Measurements from ENCODE around the gene SPRYD7.
"Not testable (repeated sequence)": the region's sequence is repeated elsewhere in the genome, so short reads cannot be mapped to it uniquely, and the experiment has no call there.

The SPRYD7 gene

DNA sequence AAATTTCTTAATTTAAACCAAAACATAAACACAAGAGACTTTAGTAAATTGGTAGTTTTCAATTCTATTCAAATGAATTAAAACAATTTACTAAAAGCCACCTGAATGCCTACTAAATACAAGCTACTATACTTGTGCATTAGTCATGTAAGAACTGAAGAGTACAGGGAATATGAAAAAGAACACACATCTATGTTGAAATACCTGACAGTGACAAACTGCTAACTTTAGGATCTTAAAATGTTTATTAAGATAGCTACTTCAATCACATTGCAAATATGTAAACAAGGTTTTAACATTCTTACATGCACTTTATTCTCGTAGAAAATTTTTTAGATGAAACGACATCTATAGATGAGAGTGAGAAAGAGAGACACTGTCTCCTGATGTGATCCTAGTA lies 4.1 kb downstream of the SPRYD7 start:
- no peak for DNase-seq

DNA sequence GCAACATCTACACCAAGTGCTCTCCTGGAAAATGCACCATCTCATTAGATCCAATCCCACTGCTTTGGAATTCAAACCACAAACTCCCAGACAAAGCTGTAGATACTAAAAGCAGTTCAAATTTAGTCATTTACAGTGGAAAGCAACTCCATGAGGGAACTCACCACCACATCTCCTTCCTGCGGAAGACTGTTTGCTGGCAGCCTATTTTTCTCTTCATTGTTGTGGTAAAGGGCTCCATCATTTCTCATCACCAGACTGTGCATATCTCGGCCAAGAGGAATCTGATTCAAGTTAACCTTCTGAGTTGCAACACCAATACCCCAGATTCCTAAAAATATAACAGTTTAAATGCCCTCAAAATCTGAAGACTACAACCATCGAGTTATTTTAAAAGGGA lies 8.4 kb downstream of the SPRYD7 start:
- no peak for DNase-seq

DNA sequence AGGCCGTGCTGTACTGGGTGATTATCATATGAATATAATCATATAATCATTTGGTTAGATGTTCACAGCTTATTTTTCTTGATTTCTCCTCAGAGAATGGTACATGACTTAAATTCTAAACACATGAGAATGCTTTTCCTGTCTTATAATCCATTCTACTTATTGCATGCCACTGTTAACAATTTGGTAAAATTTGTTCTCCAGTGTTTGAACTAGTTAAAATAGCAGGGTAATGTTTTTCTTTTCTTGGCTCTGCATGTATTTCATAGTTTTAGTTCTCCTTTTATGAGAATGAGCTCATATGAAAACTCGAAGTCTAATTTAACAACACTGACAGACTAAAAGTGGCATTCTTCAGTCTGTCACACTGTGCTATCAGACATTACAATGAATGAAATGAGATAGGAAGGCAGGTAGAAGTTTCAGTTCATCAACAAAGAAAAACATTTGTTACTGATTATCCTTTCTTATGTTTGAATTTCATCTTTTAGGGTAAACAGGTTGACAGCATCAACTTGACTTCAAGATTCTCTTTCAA lies 10.2 kb downstream of the SPRYD7 start:
- no peak for DNase-seq

DNA sequence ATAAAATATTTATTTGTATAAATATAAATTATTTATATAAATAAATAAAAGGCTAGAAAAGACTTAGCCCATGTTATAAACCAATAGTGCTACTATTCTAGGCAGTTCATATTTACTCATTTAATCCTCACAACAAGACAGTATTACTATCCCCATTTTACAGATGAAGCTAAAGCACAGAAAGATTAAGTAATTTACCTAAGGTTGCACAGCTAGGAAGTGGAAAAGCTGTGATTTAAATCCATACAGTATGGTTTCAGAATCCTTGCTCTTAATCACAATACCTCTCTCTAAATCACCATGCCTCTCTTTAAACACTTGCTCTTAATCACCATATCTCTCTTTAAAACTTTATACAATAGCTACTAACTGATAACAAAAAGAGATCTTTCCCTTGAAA lies 13.8 kb downstream of the SPRYD7 start:
- no peak for DNase-seq

DNA sequence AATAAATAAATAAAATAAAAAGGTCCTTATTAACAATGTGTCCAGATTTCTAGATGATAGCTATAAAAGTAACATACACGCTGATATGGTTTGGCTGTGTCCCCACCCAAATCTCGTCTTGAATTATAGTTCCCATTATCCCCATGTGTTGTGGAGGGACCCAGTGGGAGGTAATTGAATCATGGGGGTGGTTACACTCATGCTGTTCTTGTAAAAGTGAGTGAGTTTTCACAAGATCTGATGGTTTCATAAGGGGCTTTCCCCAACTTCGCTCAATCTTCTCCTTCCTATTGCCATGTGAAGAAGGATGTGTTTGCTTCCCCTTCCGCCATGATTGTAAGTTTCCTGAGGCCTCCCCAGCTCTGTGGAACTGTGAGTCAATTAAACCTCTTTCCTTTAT lies 15.2 kb downstream of the SPRYD7 start:
- not testable (repeated sequence) for DNase-seq

DNA sequence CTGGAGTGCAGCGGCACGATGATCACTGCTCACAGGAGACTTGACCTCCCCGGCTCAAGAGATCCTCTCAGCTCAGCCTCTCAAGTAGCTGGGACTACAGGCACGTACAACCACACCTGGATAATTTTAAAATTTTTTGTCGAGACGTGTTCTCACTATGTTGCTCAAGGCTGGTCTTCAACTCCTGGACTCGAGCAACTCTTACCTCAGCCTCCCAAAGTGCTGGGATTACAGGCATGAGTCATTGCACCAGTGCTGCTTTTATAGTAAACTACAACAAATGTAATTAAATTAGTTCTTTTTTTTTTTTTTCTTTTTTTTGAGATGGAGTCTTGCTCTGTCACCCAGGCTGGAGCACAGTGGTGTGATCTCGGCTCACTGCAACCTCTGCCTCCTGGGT lies 18.0 kb downstream of the SPRYD7 start:
- not testable (repeated sequence) for DNase-seq

DNA sequence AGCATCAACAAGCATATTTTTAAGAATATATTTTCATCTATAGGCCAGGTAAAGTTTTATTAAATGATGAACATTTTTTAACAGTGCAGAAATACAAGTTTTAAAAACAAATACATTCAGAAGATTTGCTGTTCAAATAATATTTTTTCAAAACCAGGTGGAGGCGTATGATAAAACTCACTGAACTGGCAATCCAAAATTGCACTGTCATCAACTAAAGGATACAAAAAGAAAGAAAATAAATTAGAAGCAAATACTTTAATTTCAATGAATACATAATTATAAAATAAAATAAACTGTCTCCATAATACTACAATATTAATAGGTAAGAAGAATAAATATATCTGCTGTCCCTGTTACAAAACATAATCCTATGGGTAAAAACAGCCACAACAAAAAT lies 21.2 kb downstream of the SPRYD7 start:
- no peak for DNase-seq

DNA sequence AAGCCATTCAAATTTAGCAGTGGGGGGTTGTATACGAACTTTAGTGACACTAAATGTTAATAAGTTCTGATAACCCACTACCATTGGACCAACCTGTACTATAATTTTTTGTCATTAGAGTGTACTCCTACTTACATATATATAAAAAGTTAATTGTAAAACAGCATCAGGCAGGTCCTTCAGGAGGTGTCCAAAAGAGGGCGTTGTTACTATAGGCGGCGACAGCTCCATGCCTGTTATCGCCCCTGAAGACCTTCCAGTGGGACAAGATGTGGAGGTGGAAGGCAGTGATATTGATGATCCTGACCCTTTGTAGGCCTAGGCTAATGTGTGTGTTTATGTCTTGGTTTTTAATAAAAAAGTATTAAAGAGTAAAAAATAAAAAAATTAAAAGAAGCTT lies 27.5 kb downstream of the SPRYD7 start:
- peak; percentile 13 for DNase-seq

DNA sequence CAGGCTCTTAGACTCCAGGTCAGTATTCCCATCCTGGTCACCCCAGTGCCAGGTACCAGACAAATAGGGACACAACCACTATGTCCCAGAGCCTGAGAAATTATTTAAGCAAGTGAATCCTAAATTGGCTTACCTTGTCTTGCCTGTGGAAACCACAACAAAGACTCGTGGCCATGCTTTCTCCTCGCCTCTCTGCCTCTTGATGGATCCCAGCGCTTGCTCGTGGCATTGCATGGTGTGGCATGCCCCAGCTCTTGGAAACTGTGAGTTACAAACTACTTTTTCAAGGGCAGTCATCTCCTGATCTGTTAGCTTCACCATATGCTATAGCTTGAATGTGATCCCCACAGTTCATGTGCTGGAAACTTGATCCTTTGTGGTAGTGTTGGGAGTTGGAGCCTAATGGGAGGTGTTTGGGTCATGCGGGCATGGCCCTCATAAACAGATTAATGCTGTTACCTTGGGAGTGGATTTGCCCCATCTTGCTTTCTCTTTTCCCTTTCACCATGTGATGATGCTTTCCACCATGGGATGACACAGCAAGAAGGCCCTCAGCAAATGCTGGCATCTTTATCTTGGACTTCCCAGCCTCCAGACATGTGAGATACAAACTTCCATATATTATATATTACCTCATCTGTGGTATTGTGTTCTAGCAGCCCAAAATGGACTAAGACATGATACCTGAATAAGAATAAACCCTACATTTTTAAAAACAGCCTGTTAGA lies 31.2 kb downstream of the SPRYD7 start:
- no peak for DNase-seq

DNA sequence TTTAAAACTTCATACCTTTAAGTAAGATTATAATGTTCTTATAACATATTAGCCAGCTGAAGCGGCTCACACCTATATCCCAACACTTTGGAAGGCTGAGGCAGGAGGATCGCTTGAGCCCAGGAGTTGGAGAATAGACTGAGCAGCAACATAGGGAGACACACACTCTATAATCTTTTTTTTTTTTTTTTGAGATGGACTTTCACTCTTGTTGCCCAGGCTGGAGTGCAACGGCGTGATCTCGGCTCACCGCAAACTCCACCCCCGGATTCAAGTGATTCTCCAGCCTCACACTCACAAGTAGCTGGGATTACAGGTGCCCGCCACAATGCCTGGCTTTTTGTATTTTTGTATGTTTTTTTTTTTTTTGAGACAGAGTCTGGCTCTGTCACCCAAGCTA lies 37.3 kb downstream of the SPRYD7 start:
- DNase-seq = no peak

DNA sequence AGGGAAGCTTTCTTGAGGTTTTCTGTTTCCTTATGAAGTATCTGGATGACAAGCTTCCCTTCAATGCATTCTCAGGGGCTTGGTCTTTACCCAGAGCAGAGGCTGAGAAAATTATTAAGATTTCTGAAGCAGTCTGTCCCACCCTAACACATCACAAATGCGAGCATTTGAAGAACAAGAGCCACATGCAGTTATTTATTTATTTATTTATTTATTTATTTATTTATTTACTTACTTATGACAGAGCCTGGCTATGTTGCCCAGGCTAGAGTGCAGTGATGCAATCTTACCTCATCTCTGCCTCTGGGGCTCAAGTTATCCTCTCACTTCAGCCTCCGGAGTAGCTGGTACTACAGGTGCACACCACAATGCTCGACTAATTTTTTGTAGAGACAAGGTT lies 38.4 kb downstream of the SPRYD7 start:
- DNase-seq = no peak

DNA sequence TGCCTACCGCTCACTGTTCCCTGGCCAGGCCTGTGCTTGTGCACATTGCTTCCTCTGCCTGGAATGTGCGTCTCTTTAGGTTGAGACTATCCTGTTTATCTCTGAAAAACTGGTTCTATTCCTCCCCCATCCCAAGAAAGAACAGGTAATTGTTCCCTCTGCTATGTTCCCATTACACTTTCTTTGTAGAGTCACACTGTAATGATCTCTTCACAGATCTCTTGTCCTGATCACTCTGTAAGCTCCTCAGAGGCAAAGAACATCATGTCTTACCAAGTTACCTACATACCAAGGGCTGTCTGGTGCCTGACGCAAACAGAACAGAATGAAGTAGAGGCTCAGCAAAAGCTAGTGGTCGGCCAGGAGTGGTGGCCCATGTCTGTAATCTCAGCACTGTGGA lies 40.3 kb downstream of the SPRYD7 start:
- no peak for DNase-seq

DNA sequence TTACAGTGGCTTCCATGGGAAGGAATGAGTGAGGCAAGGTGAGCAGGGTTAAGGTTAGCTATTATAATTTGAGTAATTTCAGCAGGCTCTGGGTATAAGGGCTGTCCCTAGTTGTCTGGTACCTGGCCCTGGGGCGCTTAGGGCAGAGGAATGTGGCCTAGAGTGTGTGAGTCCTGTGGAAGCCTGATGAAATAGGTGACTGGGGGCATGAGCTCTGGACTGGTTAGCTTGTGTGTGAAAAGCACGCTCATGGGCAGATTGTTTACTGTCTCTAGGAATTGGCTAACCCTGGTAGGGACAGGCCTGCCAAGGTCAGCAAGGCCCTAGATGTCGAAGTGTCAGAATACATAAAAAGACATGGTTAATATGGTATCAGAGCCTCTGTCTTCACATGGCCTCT lies 42.5 kb downstream of the SPRYD7 start:
- no peak for DNase-seq

DNA sequence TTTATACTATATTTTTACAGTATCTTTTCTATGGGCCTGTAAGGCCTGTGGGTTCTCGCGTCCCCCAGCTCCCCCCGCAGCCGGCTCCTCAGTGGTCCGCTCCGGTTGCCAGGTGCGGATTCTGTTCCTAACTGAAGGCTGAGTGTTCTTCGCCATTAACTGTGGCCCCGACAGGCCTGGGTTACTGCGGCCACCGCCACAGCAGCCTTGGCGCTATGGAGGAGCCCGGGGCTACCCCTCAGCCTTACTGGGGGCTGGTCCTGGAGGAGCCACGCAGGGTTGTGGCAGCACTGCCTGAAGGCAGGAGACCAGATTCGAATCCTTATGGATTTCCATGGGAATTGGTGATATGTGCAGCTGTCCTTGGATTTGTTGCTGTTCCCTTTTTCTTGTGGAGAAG lies 45.8 kb downstream of the SPRYD7 start:
- no peak for DNase-seq

DNA sequence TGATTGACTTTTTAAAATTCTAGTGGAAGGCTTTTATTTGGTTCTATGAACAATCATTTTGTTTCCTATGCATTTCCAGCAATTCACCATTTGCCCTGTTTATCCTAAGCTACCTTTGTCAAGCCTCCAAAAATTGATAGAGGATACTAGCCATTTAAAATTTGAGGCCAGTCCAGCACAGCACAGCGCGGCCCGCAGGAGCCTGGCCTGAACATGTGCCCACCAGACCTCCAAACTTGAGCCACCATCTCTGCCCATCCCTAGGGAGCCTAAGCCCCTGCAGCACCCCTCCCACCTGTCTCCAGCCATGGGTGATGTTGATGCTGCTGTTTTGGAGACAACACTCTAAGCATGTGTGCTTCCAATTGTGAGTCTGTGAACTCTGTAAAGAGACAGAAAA lies 57.5 kb downstream of the SPRYD7 start:
- no peak for DNase-seq

DNA sequence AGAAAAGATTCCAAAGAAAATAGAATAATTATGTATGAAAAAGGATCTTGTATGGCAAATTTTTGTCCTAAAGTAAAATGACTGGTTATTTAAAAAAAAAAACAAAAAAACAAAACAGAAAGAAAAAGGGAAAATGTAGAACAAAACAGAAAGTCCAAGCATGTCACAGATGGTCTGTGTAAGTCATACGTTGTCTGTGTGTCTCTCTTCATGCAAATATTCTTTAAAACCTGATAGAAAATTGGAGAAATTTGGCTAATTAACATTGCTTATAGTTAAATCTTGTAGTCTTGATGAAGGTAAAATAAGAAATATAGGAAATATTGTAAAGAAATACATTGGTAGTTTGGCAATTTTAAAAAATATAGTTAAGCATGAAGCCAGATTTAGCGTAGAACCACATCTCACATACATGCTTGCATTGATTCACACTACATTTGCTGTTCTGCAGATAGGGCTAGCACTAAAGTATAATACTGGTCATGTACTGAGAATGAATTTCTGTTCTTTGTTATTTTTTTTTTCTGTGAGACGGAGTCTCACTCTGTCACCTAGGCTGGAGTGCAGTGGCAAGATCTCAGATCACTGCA lies 58.4 kb downstream of the SPRYD7 start:
- no peak for DNase-seq

DNA sequence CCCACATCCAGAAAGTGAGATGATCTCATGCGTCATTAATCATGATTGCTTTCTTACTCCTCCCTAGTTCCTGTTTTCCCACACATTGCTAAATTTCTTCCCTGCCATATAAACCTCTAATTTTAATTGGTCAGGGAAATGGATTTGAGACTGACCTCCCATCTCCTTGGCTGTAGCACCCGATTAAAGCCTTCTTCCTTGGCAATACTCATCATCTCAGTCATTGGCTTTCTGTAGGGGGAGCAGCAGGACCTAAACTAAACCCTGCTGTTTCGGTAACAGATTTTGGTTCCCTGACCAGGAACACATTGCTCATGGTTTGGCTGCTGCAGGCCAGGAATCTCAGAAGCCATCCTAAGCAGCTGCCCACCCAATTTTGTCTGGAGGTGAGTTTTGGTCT lies 61.7 kb downstream of the SPRYD7 start:
- no peak for DNase-seq

DNA sequence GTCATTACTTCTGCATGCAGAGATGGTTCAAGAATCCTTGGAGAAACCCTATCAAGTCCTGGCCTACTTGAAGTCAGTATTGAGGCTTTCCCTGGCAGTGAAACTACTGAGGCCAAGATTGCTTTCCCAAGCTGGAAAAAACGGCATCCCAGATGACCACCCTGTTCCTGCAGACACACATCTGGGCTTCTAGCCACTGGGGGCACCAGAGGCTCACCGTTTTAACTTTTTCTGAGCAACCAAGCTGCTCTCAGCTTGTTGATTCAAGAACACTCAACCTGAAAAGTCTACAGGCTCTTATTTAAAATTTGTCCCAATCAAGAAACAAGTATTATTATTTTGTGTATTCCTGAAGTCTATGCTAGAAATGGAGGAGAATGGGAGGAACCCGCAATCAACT lies 66.6 kb downstream of the SPRYD7 start:
- DNase-seq = no peak

DNA sequence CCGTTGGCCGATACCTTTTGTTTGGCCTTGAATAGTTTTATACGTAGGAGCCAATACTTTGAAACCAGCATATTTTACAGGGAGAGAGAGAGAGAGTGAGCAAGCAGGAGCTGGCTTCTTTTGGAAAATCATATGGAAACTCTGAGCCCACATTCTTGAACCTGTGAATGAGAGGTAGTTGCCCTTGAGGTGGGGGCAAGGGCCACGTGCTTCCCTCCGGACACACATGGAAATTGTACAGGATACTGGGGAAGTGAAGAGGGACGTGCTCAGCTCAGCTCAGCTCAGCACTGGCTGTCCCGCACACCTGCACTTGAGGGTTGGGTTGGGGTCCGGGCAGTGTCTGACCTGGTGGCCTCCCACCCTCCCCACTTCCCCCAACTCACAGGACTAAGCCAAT lies 68.3 kb downstream of the SPRYD7 start:
- DNase-seq = no peak

DNA sequence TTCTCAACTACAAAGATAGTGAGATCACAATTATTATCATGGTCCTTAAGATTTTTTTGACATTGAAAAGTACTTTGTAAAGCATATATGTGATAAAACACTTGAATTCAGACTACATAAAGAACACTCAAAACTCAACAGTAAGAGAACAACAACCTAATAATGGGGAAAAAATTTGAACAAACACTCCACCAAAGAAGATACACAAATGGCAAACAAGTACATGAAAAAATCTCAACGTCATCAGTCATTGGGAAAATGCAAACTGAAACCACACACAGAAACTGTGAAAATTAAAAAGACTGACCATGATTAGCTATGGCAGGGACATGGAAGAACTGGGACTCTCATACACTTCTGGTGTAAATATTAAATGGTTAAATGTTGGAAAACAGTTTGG lies 70.9 kb downstream of the SPRYD7 start:
- no peak for DNase-seq

DNA sequence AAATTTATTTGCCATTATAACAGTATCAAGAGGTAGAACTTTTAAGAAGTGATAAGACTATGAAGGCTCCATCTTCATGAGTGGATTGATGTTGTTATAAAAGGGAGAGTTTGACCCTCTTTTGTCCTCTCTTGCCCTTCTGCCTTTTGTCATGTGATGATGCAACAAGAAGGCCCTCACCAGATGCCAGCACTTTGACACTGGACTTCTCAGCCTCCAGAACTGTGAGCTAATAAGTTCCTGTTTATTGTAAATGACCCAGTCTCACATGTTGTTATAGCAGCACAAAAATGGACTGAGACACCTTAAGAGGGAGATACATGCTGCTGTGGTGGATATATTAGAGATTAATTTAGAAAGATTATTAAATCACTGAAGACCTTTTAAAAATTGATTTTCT lies 71.6 kb downstream of the SPRYD7 start:
- no peak for DNase-seq
